Stomach (tissue), 9 donors: Measurements from ENCODE around the gene CNBD2. TPM values are rescaled to one million over a fixed set of nuclear protein-coding genes. Genes with fewer than 3 reads are reported as not detected.

Experiments used
- DNase-seq, 2 donors: peaks; one replicate each; pipeline versions ENCODE4 v3.0.0 to v3.0.0-alpha.2; 2013 to 2019
- H3K27ac ChIP-seq, 5 donors: fragments of 200-600 bp in 4 of 5; sonication (generic) in 4 of 5; one replicate each; pipeline ENCODE4 v1.5.1; 2013 to 2019; ENCODE audit warnings: mild to moderate bottlenecking in 1 of 5, moderate library complexity in 1 of 5
- H3K27me3 ChIP-seq, 3 donors: fragments of 200-600 bp; sonication (generic); one replicate each; pipeline ENCODE4 v1.5.1; 2017 to 2019; ENCODE audit warnings: mixed run types in 1 of 3
- H3K36me3 ChIP-seq, 4 donors: fragments of 200-600 bp; sonication (generic); 1 replicate in 3 of 4; 2 replicates in 1 of 4; pipeline ENCODE4 v1.5.1; 2016 to 2019
- H3K4me1 ChIP-seq, 4 donors: fragments of 200-600 bp; sonication (generic); one replicate each; pipeline ENCODE4 v1.5.1; 2016 to 2019
- H3K4me3 ChIP-seq, 4 donors: fragments of 200-600 bp; sonication (generic) in 3 of 4; one replicate each; pipeline ENCODE4 v1.5.1; 2016 to 2019; ENCODE audit warnings: mild to moderate bottlenecking in 1 of 4
- H3K9me3 ChIP-seq, 4 donors: fragments of 200-600 bp; sonication (generic); one replicate each; pipeline ENCODE4 v1.5.1; 2016 to 2019
- CTCF ChIP-seq, 7 experiments: fragments of 450-650 bp in 4 of 7; fragments of 200-600 bp in 3 of 7; sonication (generic) in 3 of 7; IDR thresholded peaks; one replicate each; pipeline ENCODE4 v1.5.1; 2016 to 2019; ENCODE audit warnings: antibody characterized with exemption in 7 of 7, control low read depth in 2 of 7, mild to moderate bottlenecking in 1 of 7
- EP300 ChIP-seq: sonication (generic); formaldehyde crosslinking; IDR thresholded peaks from one replicate; pipeline ENCODE4 v1.6.1; 2017; ENCODE audit warnings: antibody characterized with exemption
- POLR2A ChIP-seq, 4 donors: fragments of 450-650 bp; IDR thresholded peaks; one replicate each; pipeline ENCODE4 v1.6.1; 2016; ENCODE audit warnings: antibody characterized with exemption in 4 of 4, control low read depth in 2 of 4, mild to moderate bottlenecking in 1 of 4, moderate library complexity in 1 of 4
- POLR2AphosphoS5 ChIP-seq, 3 donors: sonication (generic); formaldehyde crosslinking; IDR thresholded peaks; one replicate each; pipeline ENCODE4 v1.6.1; 2016; ENCODE audit warnings: antibody characterized with exemption in 3 of 3
- WGBS, 5 donors: extraction: QIAGEN DNeasy Blood & Tissue Kit in 3 of 5; methylation state at CpG; one replicate each; pipeline versions ENCODE4 v1.1.5 to v1.1.7; 2013 to 2018; 5-methylcytosine and 5-hydroxymethylcytosine counted together
- intact Hi-C: fragments of 100-400 bp; cut with DNase I; formaldehyde crosslinking; loops from one replicate; pipeline ENCODE4 v1.15.1; 2023; ENCODE audit warnings: low total_unique reads
- polyA plus RNA-seq, 3 donors: library from polyadenylated mRNA; stranded (reverse); fragments of 200-250 nt; gene quantifications; one replicate each; pipeline ENCODE4 v1.2.3, GENCODE V29; 2013
- total RNA-seq, 5 donors: library from RNA; depleted of rRNA; stranded (reverse); fragments of >200 nt; gene quantifications; one replicate each; pipeline versions ENCODE4 v1.1.0 to v1.2.3, GENCODE V29; 2014 to 2016
- donor health status: healthy with polysubstance abuse.
- donor health status: Bipolar disorder and iron deficiency.
- donor health status: healthy.

CNBD2 gene
- total and polyA plus RNA-seq, 8 donors, result 1.8 to 66.0 (median 8.8) TPM; not detected in 1

GRCh38 chr20:35981969-35982368 is 13.6 kb downstream of the CNBD2 start:
- no peak for TF ChIP-seq CTCF (IDR thresholded peaks at IDR 0.05)
- TF ChIP-seq POLR2A (IDR thresholded peaks at IDR 0.05), result no peak
- TF ChIP-seq EP300, result no peak
- TF ChIP-seq POLR2AphosphoS5 (IDR thresholded peaks at IDR 0.05), result no peak
- Histone ChIP-seq H3K36me3 (no peaks in the 10 kb centered on the region), H3K27me3 (peaks cover 0 to 4% (median 0%) of the 10 kb centered on the region in 3 donors), H3K9me3 (no peaks in the 10 kb centered on the region), H3K27ac (no peak overlapping the region), H3K4me3 (no peak overlapping the region), H3K4me1 (no peaks in the 10 kb centered on the region)
- DNase-seq, result no peak
- 46 to 78% (median 71%) methylated on average over 3 of the region's 3 CpGs for WGBS, 5 donors
- intact Hi-C loops, result no loop called here

DNA sequence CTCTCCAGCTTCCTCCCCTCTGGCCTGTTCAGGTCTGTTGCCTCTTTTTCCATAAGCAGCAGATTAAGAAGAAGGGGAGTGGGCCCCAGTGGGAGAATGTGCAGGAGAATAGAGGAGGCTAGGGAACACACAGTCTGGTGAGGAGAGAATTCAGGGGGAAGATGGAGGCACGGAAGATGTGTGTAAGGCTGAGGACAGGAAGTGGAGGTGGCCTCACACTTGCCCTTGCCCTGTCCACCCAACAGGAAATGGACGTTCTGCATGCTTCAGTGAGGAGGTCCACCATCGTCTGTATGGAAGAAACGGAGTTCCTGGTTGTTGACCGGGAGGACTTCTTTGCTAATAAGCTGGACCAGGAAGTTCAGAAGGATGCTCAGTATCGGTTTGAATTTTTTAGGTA is 16.0 kb downstream of the CNBD2 start:
- Histone ChIP-seq H3K4me1 (no peaks in the 10 kb centered on the region), H3K9me3 (no peaks in the 10 kb centered on the region), H3K36me3 (no peaks in the 10 kb centered on the region), H3K4me3 (no peak overlapping the region), H3K27me3 (peaks cover 0 to 4% (median 0%) of the 10 kb centered on the region in 3 donors), H3K27ac (no peak overlapping the region)
- 71 to 77% (median 74%) methylated on average over 6 of the region's 6 CpGs for WGBS, 5 donors
- intact Hi-C loops, result no loop called here
- TF ChIP-seq POLR2AphosphoS5 (IDR thresholded peaks at IDR 0.05), result no peak
- TF ChIP-seq POLR2A (IDR thresholded peaks at IDR 0.05), result no peak
- TF ChIP-seq EP300, result no peak
- TF ChIP-seq CTCF (IDR thresholded peaks at IDR 0.05), result no peak
- no peak for DNase-seq

GRCh38 chr20:35985806-35986205 is 17.4 kb downstream of the CNBD2 start:
- H3K36me3 ChIP-seq, result no peaks in the 10 kb centered on the region
- intact Hi-C loops, result no loop called here
- H3K4me1 ChIP-seq, result no peaks in the 10 kb centered on the region
- no peak overlapping the region for H3K4me3 ChIP-seq
- 69 to 83% (median 79%) methylated on average over 2 of the region's 2 CpGs for WGBS, 5 donors
- DNase-seq, result no peak
- H3K27me3 ChIP-seq, result peaks cover 0 to 4% (median 0%) of the 10 kb centered on the region in 3 donors
- no peaks in the 10 kb centered on the region for H3K9me3 ChIP-seq
- no peak for TF ChIP-seq POLR2A (IDR thresholded peaks at IDR 0.05)
- TF ChIP-seq EP300, result no peak
- TF ChIP-seq POLR2AphosphoS5 (IDR thresholded peaks at IDR 0.05), result no peak
- TF ChIP-seq CTCF (IDR thresholded peaks at IDR 0.05), result no peak
- H3K27ac ChIP-seq, result no peak overlapping the region

DNA sequence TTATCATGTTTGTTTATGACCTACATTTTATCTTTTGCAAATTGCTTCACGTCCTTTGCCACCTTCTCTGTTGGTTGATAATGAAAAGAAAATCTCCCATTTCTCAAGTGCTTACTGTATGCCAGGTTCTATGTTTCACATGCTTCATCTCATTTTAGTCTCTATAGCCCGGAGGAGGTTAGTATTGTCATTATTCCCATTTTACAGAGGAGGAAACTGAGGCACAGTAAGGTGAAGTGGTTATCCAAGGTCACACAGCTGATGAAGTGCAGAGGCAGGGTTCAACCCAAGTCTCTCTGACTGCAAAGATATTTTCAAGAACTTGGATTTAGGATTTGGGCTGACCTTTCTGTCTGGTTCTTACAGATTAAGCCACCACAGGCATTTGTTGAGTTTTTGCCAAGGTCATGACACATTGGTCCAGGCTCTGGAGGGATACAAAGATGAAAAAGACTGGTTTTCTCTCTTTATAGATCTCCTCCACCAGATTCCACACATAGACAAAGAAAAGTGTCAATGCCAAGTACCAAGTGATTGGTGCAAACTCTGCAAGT is 20.6 kb downstream of the CNBD2 start:
- H3K27me3 ChIP-seq, result no peaks in the 10 kb centered on the region
- WGBS, 5 donors, result 62 to 83% (median 69%) methylated on average over 2 of the region's 2 CpGs
- TF ChIP-seq POLR2AphosphoS5 (IDR thresholded peaks at IDR 0.05) (no peak), POLR2A (IDR thresholded peaks at IDR 0.05) (no peak), CTCF (IDR thresholded peaks at IDR 0.05) (no peak), EP300 (no peak)
- H3K36me3 ChIP-seq, result no peaks in the 10 kb centered on the region
- no peak overlapping the region for H3K27ac ChIP-seq
- H3K4me1 ChIP-seq, result peaks cover 0 to 6% (median 0%) of the 10 kb centered on the region in 4 donors
- intact Hi-C loops, result no loop called here
- no peak overlapping the region for H3K4me3 ChIP-seq
- H3K9me3 ChIP-seq, result no peaks in the 10 kb centered on the region
- no peak for DNase-seq
